ENCODE results near the gene MKKS. TPM values are rescaled to one million over a fixed set of nuclear protein-coding genes. Genes with fewer than 3 reads are reported as not detected.
A peak's percentile ranks its signal among the peaks of the same experiment; 100 is the strongest.

MKKS gene
- total and polyA plus RNA-seq, 9 of the 15 experiments (the other 6 are each of a cell fraction or from before 2014, with no cell fraction given) = 6.8 to 26.8 (median 12.0) TPM

GRCh38 chr20:10369723-10370090, 64.3 kb downstream of the MKKS start:
- Histone ChIP-seq H4K20me1 (replicated peaks; ENCODE audit: control insufficient read depth, insufficient read depth, low read length) (no peaks in the 10 kb centered on the region), H3K4me2 (ENCODE audit: insufficient read depth, low read length) (no peak overlapping the region), H3K9me3 (replicated peaks; ENCODE audit: control insufficient read depth, insufficient read depth, low read depth, low read length) (no peaks in the 10 kb centered on the region), H3K79me2 (ENCODE audit: control insufficient read depth, insufficient read depth, low read length) (no peaks in the 10 kb centered on the region), H2AFZ (ENCODE audit: low read depth, low read length) (no peak overlapping the region), H3K4me1 (replicated peaks in 1 of 2; ENCODE audit: control insufficient read depth in 2 of 2, insufficient read depth in 2 of 2, low read length in 2 of 2) (no peaks in the 10 kb centered on the region), H3K4me3 (no peak overlapping the region), H3K9ac (ENCODE audit: insufficient read depth in 1 of 2, low read depth in 2 of 2, low read length in 2 of 2) (no peak overlapping the region), H3K9me1 (ENCODE audit: control insufficient read depth, insufficient read depth, low read length) (no peaks in the 10 kb centered on the region), H3K27ac (ENCODE audit: extremely low read depth, low read depth, low read length) (no peak overlapping the region), H3K36me3 (ENCODE audit: control insufficient read depth, insufficient read depth, low read length) (no peaks in the 10 kb centered on the region), H3K27me3 (ENCODE audit: control insufficient read depth in 2 of 2, insufficient read depth in 2 of 2, low read length in 2 of 2) (no peaks in the 10 kb centered on the region)
- no TSS peak for BruUV-seq (replicated peaks)
- FAIRE-seq (no peak), ATAC-seq (no peak), DNase-seq (ENCODE audit: extremely low read depth in 1 of 4, low spot score in 3 of 4) (peak in 1 of 4 experiments; percentile 4)
- intact Hi-C loops (cut with micrococcal nuclease) (no loop called here), in situ Hi-C loops (cut with MboI) (no loop called here)
- peak; percentile 44; the same call in 1 of the 2 replicates for TF ChIP-seq NFIC (IDR thresholded peaks at IDR 0.05)
- no peak for TF ChIP-seq SREBF2 (CRISPR knock-in tag; IDR thresholded peaks at IDR 0.05)
- WGBS (ENCODE audit: insufficient coverage, low coverage, missing lambda C conversion rate) = 0% methylated on average over 4 of the region's 4 CpGs
- CTCF ChIA-PET (ENCODE audit: low intra/inter-chr PET ratio) = no interaction called here
- POLR2A ChIA-PET = no interaction called here

GRCh38 chr20:10368702-10369041, 65.3 kb downstream of the MKKS start:
- Histone ChIP-seq H3K4me1 (replicated peaks in 1 of 2; ENCODE audit: control insufficient read depth in 2 of 2, insufficient read depth in 2 of 2, low read length in 2 of 2) (no peaks in the 10 kb centered on the region), H3K9me3 (replicated peaks; ENCODE audit: control insufficient read depth, insufficient read depth, low read depth, low read length) (no peaks in the 10 kb centered on the region), H3K27me3 (ENCODE audit: control insufficient read depth in 2 of 2, insufficient read depth in 2 of 2, low read length in 2 of 2) (no peaks in the 10 kb centered on the region), H3K9ac (ENCODE audit: insufficient read depth in 1 of 2, low read depth in 2 of 2, low read length in 2 of 2) (no peak overlapping the region), H3K36me3 (ENCODE audit: control insufficient read depth, insufficient read depth, low read length) (no peaks in the 10 kb centered on the region), H3K27ac (ENCODE audit: extremely low read depth, low read depth, low read length) (no peak overlapping the region), H3K79me2 (ENCODE audit: control insufficient read depth, insufficient read depth, low read length) (no peaks in the 10 kb centered on the region), H3K4me2 (ENCODE audit: insufficient read depth, low read length) (no peak overlapping the region), H4K20me1 (replicated peaks; ENCODE audit: control insufficient read depth, insufficient read depth, low read length) (no peaks in the 10 kb centered on the region), H3K4me3 (no peak overlapping the region), H3K9me1 (ENCODE audit: control insufficient read depth, insufficient read depth, low read length) (no peaks in the 10 kb centered on the region), H2AFZ (ENCODE audit: low read depth, low read length) (no peak overlapping the region)
- no TSS peak for BruUV-seq (replicated peaks)
- ATAC-seq = no peak
- TF ChIP-seq, protein P1, sequence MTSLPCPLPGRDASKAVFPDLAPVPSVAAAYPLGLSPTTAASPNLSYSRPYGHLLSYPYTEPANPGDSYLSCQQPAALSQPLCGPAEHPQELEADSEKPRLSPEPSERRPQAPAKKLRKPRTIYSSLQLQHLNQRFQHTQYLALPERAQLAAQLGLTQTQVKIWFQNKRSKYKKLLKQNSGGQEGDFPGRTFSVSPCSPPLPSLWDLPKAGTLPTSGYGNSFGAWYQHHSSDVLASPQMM (CRISPR knock-in tag; IDR thresholded peaks at IDR 0.05) = no peak
- no peak for TF ChIP-seq TRIM28 (IDR thresholded peaks at IDR 0.05)
- no peak for TF ChIP-seq XRCC4 (IDR thresholded peaks at IDR 0.05; ENCODE audit: extremely low read depth, insufficient read depth, insufficient read length)
- no peak for TF ChIP-seq SMARCC2 (IDR thresholded peaks at IDR 0.05; ENCODE audit: low read depth)
- no peak for TF ChIP-seq DPF2 (IDR thresholded peaks at IDR 0.05)
- TF ChIP-seq SMARCA4 (IDR thresholded peaks at IDR 0.05) = no peak
- TF ChIP-seq RAD51 (IDR thresholded peaks at IDR 0.05; ENCODE audit: borderline replicate concordance, low read depth) = no peak
- no peak for TF ChIP-seq SPI1 (IDR thresholded peaks at IDR 0.05; ENCODE audit: borderline replicate concordance, low read depth, low read length)
- no peak for TF ChIP-seq ZNF695 (CRISPR knock-in tag; IDR thresholded peaks at IDR 0.05)
- TF ChIP-seq, protein P2, sequence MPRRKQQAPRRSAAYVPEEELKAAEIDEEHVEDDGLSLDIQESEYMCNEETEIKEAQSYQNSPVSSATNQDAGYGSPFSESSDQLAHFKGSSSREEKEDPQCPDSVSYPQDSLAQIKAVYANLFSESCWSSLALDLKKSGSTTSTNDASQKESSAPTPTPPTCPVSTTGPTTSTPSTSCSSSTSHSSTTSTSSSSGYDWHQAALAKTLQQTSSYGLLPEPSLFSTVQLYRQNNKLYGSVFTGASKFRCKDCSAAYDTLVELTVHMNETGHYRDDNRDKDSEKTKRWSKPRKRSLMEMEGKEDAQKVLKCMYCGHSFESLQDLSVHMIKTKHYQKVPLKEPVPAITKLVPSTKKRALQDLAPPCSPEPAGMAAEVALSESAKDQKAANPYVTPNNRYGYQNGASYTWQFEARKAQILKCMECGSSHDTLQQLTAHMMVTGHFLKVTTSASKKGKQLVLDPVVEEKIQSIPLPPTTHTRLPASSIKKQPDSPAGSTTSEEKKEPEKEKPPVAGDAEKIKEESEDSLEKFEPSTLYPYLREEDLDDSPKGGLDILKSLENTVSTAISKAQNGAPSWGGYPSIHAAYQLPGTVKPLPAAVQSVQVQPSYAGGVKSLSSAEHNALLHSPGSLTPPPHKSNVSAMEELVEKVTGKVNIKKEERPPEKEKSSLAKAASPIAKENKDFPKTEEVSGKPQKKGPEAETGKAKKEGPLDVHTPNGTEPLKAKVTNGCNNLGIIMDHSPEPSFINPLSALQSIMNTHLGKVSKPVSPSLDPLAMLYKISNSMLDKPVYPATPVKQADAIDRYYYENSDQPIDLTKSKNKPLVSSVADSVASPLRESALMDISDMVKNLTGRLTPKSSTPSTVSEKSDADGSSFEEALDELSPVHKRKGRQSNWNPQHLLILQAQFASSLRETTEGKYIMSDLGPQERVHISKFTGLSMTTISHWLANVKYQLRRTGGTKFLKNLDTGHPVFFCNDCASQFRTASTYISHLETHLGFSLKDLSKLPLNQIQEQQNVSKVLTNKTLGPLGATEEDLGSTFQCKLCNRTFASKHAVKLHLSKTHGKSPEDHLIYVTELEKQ (CRISPR knock-in tag; IDR thresholded peaks at IDR 0.05) = no peak
- TF ChIP-seq TFAM (CRISPR knock-in tag; conservative IDR thresholded peaks at IDR 0.05) = no peak
- FAIRE-seq = no peak
- DNase-seq (ENCODE audit: extremely low read depth in 1 of 4, low spot score in 3 of 4) = no peak
- CTCF ChIA-PET (ENCODE audit: low intra/inter-chr PET ratio) = no interaction called here
- POLR2A ChIA-PET = no interaction called here
- intact Hi-C loops (cut with micrococcal nuclease) (no loop called here), in situ Hi-C loops (cut with MboI) (no loop called here)
- WGBS (ENCODE audit: insufficient coverage, low coverage, missing lambda C conversion rate) = 2% methylated on average over 3 of the region's 3 CpGs
